GM21723 (cell line): ENCODE measurements around the gene SELENOF.
"Not testable (repeated sequence)": the region's sequence is repeated elsewhere in the genome, so short reads cannot be mapped to it uniquely, and the experiment has no call there.

Source experiments
- ATAC-seq: cut with Tn5 transposase; IDR thresholded peaks from one replicate; pipeline ENCODE4 v1.9.1; 2021; ENCODE audit warnings: mild to moderate bottlenecking, moderate library complexity; ENCODE audit not compliant: unreplicated experiment

SELENOF gene

DNA sequence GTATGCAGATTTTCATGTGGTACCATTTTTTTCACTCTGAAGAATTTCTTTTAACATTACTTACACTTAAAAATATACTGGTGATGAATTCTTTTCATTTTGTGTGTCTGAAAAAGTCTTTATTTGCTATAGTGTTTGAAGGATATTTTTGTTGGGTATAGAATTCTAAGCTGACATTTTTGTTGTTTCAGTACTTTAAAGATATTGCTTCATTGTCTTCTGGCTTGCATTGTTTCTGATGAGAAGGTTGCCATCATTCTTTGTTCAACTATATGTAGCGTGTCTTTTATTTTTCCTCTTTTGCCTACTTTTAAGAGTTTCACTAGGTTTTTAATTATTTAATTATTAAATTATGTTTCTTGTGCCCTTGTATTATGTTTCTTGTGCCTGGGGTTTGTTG is 8.5 kb upstream of the SELENOF start:
- ATAC-seq: no peak

DNA sequence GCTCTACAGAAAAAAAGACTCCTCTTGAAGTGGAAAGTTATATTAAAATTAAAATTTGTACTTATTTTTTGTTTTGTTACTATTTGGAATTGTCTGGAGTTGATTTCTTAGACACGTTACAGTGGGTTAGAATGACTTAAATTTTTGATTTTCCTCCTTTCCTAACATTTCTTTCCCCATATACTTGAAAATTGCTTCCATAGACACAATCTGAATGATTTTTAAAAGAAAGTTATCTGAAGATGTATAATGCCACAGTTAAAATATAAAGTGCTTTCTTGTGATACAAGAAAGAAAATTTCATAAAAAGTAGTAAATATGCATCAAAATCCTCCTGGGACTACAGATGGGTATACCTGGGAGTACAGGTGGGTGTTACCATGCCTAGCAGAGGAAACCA is 2.8 kb upstream of the SELENOF start:
- no peak for ATAC-seq

DNA sequence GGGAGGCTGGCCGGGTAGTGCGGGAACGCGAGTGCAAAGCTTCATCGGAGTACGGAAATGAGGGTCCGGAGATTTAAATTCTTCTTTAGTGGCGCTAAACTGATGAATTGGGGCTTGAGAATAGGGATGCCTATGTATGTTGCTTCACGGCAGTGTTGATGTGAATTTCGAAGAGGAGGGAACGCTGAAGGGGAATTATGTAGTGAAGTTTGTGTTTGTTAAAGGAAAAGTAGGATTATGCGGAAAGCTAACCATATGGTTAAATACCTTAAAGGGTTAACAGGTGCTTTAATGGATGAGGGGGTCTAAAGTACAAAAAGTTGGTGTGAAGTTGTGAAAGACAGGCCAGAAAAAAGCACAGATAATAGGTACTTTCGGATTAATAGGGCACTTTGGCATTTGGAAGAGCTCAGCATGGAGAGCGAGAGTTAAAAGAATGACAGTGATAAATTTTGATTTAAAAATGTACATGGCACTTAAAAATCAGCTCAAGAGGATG is 1.9 kb upstream of the SELENOF start:
- ATAC-seq: no peak

DNA sequence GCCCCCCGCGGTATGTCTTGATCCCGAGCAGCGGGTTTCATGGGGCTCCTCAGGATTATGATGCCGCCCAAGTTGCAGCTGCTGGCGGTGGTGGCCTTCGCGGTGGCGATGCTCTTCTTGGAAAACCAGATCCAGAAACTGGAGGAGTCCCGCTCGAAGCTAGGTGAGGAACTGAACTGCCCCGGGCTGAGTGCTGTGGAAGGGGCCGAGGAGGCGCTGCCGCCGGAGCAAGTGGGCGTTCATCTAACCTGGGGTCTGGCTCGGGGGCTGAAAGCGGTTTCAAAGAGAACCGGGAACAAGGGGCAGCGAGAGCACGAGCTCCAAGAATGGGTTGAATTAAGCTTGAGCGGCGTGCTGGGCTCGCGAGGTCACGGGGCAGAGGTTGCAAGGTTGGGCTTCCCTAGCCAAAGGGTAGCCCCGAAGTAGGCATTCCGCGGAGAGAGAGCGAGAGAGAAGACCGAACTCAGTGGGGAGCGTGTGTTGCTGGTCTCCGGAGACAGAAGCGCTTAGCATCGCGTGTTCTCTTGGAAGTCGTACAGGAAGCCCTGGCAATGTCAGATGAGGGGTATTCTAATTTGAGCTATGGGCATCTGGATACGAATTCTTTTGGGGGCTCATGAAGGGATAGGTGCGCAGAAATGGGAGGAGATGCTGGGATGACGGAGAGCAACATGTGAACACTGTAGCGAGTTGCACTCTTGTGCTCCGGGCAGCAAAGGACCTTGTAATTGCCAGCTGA is 1.2 kb upstream of the SELENOF start:
- peak; percentile 28 for ATAC-seq

DNA sequence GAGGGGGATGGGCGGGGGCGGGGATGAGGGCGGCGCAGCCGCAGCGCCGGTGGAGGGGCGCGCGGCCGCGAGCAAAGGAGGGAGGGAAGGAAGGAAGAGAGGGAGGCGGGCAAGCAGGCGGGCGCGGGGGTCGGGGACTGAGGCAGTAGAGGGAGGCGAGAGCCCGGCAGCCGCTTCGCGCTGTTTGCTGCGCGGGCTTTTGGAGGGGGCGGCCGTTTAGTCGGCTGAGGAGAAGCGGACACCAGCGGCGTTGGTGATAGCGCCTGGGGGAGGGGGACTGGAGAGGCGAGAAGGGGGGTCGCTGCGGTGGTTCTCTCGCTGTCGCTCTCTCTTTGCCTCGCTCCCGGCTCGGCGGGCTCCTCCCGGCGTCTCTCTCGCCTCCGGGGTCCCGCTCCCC is 673 bp upstream of the SELENOF start, which contains the start of gene HS2ST1:
TSS of gene HS2ST1 (plus strand) at position 35 of the 397 bp plus-strand sequence.
- no peak for ATAC-seq

DNA sequence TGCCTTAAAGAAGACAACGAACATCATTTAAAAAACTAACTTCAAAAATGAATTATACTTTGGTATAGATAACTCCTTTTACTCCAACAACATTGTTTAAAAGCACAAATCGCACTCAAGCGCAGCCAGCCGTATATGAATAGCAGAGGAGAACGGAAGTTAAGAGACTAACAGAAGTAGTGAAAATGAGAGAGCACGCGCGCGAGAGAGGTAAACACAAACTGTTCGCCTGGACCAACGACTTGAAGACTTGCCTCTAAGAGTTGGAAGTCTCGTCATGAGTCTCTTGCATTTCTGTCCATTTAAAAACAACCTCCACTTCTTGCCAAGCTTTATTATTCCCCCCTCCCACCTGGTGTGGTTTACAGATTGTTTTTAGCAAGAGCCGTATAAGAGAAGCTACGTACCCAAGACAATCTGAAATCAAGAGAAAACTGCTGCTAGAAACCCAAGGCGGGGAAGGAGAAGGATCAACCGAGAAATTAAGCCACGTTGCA is 479 bp downstream of the SELENOF start:
- peak; percentile 20 for ATAC-seq

DNA sequence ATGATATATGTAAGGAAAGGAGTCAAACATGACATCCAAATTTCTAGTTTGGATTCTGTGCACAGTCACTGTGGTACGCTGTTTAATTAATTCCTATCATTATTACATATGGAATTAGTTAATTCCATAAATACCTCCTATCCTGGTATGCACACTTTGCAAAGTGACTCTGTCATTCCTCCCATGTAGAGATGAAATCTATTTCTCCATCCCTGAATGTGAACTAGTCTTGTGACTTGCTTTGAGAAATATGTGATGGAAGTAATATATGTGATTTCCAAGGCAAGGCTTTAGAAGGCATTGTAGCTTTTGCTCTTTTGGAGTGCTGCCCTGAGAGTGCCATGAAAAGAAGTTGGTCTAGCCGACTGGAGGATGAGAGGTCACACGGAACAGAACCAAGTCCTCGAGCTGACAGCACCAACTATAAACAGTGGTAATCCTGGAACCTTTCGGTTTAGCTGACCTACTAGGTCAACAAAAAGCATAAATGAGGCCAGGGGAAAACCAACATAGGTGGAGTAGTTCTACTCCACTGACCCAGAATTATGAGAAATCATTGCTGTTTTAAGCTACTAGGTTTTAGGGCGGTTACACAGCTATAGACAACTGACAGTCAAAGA is 1.5 kb downstream of the SELENOF start:
- no peak for ATAC-seq

DNA sequence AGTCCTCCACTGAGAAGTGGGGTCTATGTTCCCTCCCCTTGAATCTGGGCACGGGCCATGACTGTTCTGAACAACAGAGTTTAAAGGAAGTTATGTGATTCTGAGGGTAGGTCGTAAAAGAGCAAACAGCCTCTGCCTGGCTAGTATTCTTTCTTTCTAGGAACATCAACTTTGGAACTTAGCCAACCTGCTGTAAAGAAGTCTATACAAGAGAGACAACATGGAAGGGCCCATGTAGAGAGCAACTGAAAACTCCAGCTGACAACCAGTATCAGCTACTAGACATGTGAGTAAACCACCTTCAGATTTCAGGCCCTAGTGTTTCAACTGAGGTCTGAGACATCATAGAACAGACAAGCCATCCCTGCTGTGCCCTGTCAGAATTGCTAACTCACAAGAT is 7.5 kb downstream of the SELENOF start:
- ATAC-seq: no peak

DNA sequence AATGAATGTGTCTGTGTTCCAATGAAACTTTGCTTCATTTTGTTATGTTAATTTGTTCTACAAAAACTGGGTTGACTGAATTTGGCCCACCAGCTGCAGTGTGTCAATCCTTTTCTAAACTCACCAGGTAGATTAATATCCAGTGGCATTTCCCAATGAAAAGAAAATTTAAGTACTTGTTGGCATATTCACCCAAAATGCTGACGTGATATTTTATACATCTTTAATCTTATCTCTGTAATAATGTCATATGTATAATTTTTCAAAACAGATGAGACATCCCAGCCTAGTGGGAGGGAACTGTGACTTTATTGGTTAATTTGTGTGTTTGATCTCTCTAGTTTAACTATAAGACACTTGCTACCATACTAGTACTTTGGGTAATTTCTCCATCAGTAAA is 8.1 kb downstream of the SELENOF start:
- ATAC-seq: no peak

DNA sequence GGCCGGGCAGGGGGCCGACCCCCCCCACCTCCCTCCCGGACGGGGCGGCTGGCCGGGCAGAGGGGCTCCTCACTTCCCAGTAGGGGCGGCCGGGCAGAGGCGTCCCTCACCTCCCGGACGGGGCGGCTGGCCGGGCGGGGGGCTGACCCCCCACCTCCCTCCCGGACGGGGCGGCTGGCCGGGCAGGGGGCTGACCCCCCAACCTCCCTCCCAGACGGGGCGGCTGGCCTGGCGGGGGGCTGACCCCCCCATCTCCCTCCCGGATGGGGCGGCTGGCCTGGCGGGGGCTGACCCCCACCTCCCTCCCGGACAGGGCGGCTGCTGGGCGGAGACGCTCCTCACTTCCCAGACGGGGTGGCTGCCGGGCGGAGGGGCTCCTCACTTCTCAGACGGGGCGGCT is 14.5 kb downstream of the SELENOF start:
- ATAC-seq: not testable (repeated sequence)

DNA sequence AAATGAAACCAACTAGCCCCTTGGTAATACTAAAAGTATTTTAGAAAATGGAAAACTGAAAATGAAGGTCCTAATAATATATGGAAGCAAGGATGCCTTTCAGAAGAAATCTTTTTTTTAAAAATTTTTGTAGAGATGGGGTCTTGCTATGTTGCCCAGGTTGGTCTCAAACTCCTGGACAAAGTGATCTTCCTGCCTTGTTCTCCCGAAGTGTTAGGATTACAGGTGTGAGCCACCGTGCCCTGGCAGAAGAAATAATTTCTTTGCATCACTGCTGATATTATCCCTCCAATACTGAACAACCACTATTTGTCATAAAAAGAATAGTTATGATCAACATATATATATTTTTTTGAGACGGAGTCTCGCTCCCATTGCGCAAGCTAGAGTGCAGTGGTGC is 25.6 kb downstream of the SELENOF start:
- ATAC-seq: no peak

DNA sequence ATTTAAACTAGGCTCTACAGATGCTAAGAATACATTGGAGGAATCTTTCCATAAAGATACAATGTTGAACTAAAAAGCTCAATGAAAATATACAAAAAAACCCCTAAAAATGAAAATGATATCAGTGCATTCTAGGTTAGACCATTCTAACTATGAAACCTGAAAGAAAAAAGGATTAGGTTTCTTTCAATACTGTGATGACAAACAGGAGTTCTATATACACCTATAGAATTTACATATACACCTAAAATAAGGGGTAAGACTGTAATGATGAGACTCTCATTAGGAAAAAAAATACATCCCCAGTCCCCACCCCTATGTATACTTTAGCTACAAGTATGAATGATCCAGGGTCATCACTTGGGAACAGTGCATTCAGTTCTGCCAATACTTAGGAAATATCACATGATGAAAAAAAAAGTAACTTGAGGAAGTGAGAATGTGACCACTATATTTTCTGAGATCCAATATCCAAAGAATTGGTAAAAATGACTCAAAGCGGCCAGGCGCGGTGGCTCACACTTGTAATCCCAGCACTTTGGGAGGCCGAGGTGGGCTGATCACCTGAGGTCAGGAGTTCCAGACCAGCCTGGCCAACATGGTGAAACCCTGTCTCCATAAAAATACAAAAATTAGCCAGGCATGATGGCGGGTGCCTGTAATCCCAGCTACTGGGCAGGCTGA is 26.3 kb downstream of the SELENOF start:
- no peak for ATAC-seq

DNA sequence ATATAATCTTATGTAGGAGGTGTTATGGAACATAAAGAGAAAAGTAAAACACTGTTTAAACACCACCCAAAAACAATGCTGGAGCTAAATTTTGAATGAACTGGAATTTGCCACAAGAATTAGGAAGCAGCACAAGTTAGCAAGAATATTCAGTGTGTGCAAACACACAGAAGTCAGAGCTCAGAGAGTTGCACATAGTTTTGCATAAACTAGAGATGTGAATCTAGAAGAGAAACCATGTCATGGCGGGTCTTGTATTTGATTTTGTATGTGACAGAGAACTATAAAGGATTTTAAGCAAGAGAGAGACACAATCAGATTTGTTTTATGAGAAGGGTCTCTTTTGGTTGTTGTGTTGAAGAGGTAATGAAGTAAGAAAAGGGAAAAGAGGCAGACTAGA is 38.2 kb downstream of the SELENOF start:
- ATAC-seq: no peak

DNA sequence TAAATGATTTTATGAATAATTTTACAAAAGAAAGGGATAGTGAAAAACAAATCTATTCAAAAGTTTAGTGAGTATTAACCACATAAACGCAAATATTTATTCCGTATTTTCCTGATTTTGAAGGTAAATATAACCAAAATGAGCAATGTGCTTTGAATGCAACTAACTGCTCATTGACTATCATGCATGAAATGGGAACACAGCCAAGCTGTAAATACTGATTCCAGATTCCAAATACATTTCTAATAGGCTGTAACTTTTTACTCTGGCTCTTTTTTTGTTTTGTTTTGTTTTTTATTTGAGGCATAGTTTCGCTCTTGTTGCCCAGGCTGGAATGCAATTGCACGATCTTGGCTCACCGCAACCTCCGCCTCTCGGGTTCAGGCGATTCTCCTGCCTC is 41.8 kb downstream of the SELENOF start:
- ATAC-seq: no peak

DNA sequence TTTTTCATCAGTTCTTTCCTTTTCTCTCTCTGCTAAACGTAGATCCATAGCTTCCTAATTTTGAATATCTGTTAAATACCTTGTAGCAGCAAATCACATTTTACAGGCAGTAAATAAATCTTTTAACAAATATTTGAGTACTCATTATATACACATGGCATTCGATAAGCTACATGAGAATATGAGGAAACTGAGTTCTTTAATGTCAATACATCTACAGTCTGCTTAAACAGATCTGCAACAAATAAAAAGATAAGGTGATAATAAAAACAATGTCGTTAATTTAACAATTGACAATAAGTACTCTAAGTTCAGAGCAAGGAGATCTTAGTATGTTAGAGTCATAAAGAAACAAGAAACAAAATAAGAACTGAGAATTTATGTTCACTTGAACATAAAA is 42.9 kb downstream of the SELENOF start:
- no peak for ATAC-seq

DNA sequence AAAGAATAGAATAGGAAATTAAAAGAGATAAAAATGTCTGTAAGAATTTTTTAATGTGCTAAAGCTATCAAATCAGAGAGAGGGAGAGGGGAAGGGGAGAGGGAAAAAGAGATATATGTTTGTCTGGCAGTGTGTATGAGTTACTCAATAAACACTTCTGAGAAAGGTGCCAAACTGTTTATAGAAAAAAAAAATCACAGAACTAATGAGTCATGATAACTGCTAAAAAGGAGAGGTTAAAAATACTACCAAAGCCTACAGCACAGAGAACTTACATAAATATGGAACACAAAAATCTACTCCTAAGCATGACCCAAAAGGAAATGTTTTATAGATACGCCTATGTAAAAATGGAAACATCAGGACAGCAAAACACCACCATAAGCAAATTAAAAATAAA is 45.4 kb downstream of the SELENOF start:
- no peak for ATAC-seq

DNA sequence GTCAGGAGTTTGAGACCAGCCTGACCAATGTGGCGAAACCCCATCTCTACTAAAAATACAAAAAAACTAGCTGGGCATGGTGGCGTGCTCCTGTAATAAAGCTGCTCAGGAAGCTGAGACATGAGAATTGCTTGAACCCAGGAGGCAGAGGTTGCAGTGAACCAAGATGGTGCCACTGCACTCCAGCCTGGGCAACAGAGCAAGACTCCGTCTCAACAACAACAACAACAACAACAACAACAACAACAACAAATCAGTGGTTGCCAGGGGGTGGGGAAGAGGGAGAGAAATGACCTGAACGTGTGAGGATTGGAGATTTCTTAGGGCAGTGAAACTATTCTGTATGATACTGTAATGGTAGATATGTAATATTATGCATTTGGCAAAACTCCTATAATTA is 46.6 kb downstream of the SELENOF start:
- not testable (repeated sequence) for ATAC-seq

DNA sequence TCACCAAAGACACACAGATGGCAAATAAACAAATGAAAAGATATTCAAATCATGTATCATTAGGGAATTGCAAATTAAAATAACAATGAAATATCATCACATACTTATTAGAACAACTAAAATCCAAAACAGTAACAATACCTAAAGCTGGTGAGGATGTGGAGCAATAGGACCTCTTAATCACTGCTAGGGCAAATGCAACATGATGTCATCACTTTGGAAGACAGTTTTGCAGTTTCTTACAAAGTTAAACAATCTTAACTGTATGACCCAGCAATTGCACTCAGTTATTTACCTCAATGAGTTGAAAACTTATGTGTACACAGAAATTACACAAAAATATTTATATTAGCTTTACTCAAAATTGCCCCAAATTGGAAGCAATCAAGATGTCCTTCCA is 47.3 kb downstream of the SELENOF start:
- ATAC-seq: peak; percentile 39

DNA sequence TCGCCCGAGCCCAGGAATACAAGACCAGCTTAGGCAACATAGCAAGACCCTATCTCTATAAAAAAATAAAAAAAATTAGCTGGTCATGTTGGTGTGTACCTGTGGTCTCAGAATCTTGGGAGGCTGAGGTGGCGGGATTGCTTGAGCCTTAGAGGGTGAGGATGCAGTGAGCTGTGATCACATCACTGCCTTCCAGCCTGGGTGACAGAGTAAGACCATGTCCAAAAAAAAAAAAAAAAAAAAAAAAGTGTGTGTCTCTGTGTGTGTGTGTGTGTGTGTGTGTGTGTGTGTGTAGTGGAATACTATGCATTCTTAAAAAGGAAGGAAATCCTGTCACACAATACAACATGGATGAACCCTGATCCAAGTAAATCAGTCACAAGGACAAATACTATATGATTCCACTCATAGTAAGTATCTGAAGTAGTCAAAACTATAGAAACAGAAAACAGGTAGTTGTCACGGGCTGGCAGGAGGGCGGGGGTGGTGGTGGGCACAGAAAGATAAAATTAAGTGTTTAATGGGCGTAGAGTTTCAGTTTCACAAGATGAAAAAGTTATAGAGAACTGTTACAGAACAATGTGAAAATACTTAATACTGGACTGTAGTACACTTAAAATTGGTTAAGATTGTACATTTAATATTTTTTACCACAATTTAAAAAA is 47.8 kb downstream of the SELENOF start:
- peak; percentile 52 for ATAC-seq

DNA sequence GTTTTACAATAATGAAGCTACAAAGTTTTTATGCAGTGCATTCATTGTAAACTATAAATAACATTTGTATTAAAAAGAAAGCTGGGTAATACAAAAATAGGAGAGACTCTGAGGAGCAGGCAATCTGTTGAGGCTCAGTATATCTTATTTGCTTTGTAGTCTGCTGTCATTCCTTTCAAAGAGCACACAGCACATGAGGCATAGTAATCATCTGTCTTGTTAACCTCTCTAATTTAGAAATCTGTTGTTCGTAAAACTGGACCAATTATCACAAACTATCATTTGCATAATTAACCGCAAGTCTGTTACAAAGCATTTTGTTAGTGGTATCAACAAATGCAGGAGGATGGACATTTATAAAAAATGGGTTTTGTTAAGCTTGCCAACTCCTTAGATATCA is 51.0 kb downstream of the SELENOF start:
- no peak for ATAC-seq

DNA sequence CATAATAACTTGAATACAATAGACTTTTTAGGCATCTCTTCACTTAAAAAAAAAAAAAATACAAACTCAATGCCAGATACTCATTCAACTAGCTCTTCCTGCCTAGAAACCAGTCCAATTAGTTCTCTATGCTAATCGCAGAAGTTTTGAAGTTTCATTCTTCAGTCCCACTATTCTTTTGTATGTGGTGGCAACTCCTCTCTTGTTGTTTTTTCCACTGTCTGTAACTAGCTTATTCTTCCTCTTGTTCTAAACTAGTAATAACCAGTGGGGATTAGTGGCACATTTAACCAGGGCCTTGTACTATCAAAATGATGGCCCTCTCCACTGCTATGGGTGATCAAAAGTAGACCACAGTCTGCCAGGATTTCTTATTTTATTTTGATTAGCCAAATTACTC is 52.5 kb downstream of the SELENOF start:
- no peak for ATAC-seq
